ENCODE results near the gene POLR1E.

GRCh38 chr9:37437010-37437409 lies 48.7 kb upstream of the POLR1E start:
- TF ChIP-seq POLR2A (IDR thresholded peaks at IDR 0.05) (no peak), CTCF (IDR thresholded peaks at IDR 0.05) (no peak)
